Panc1 (cell line): Measurements from ENCODE around the gene PLCXD1. TPM values are rescaled to one million over a fixed set of nuclear protein-coding genes. Genes with fewer than 3 reads are reported as not detected.

Experiments used
- ATAC-seq: fragments of 200-7000 bp; cut with Tn5 transposase; 2 replicates; pipeline ENCODE4 v1.9.1; 2020; ENCODE audit warnings: mild to moderate bottlenecking, moderate library complexity
- BruUV-seq: library from RNA; stranded (reverse); fragments of 400-500 nt; replicated peaks from 2 replicates; lab custom pipeline; 2021; lab: Mats Ljungman, UMichigan
- CTCF ChIA-PET: fragments of 300-600 bp; sonication (Branson Sonifier 250); formaldehyde crosslinking; loops from one replicate; lab custom pipeline; 2022; ENCODE audit warnings: antibody characterized with exemption; lab: Charles Lee
- POLR2A ChIA-PET: fragments of 300-600 bp; sonication (Branson Sonifier 250); formaldehyde crosslinking; loops from one replicate; lab custom pipeline; 2022; ENCODE audit warnings: antibody characterized with exemption; lab: Charles Lee
- DNase-seq: peaks from one replicate; pipeline ENCODE4 v3.0.0-alpha.2; 2010; ENCODE audit warnings: low read depth, low spot score
- H3K27ac ChIP-seq: 2 replicates; pipeline ENCODE4 v1.5.1; 2011; ENCODE audit warnings: mild to moderate bottlenecking, low read length, inconsistent platforms
- H3K27me3 ChIP-seq: fragments of 200-500 bp; sonication (Bioruptor generic); 2 replicates; pipeline ENCODE4 v1.6.0; 2014; ENCODE audit warnings: low read length, inconsistent platforms; ENCODE audit not compliant: control insufficient read depth, insufficient read depth
- H3K36me3 ChIP-seq: fragments of 200-500 bp; sonication (Bioruptor generic); 2 replicates; pipeline ENCODE4 v1.5.1; 2014; ENCODE audit warnings: inconsistent platforms, mild to moderate bottlenecking, low read length, moderate library complexity; ENCODE audit not compliant: control insufficient read depth, insufficient read depth
- H3K4me1 ChIP-seq: 2 replicates; pipeline ENCODE4 v1.5.1; 2011; ENCODE audit warnings: inconsistent platforms, mild to moderate bottlenecking, low read length, moderate library complexity; ENCODE audit not compliant: control insufficient read depth, insufficient read depth
- H3K4me3 ChIP-seq, 2 experiments: 2 replicates each; pipeline ENCODE4 v1.5.1; 2011 to 2012; ENCODE audit warnings: low read depth in 2 of 2, low read length in 2 of 2, mild to moderate bottlenecking in 2 of 2, inconsistent platforms in 1 of 2, moderate library complexity in 1 of 2
- H3K9me3 ChIP-seq: fragments of 200-500 bp; sonication (Bioruptor generic); 2 replicates; pipeline ENCODE4 v1.5.1; 2014; ENCODE audit warnings: low read depth, mild to moderate bottlenecking, inconsistent platforms, low read length, moderate library complexity; ENCODE audit not compliant: control insufficient read depth, insufficient read depth
- CTCF ChIP-seq: fragments of 450-650 bp; IDR thresholded peaks from 2 replicates; pipeline ENCODE4 v1.5.1; 2017; ENCODE audit warnings: mild to moderate bottlenecking
- POLR2AphosphoS5 ChIP-seq: IDR thresholded peaks from 2 replicates; pipeline ENCODE4 v1.6.1; 2012; ENCODE audit warnings: mild to moderate bottlenecking, low read depth, low read length, moderate library complexity
- REST ChIP-seq, 2 experiments: IDR thresholded peaks; 2 replicates each; pipeline ENCODE4 v1.6.1; 2011 to 2012; ENCODE audit warnings: low read depth in 2 of 2, control low read depth in 1 of 2, low read length in 1 of 2, mild to moderate bottlenecking in 1 of 2, moderate library complexity in 1 of 2; ENCODE audit not compliant: insufficient read depth in 1 of 2
- SIN3A ChIP-seq: IDR thresholded peaks from 2 replicates; pipeline ENCODE4 v1.6.1; 2012; ENCODE audit warnings: low read depth, mild to moderate bottlenecking, low read length, moderate library complexity, borderline replicate concordance; ENCODE audit not compliant: insufficient read depth
- TCF7L2 ChIP-seq: IDR thresholded peaks from 2 replicates; pipeline ENCODE4 v1.6.1; 2011; ENCODE audit warnings: mild to moderate bottlenecking, low read depth, low read length, inconsistent platforms
- in situ Hi-C: cut with HindIII; loops from 2 replicates; pipeline ENCODE4 v1.10.0; 2016; ENCODE audit warnings: low sequenced_read_pairs, low pct_unique_long_range_greater_than_20kb
- intact Hi-C: fragments of 100-400 bp; cut with micrococcal nuclease; formaldehyde crosslinking; loops from one replicate; pipeline ENCODE4 v1.10.0; 2022; ENCODE audit not compliant: unreplicated experiment
- total RNA-seq: library from RNA; stranded (reverse); gene quantifications from one replicate; pipeline ENCODE4 v1.2.1, GENCODE V29; 2021; ENCODE audit not compliant: unreplicated experiment

Gene PLCXD1
- total RNA-seq, 1 experiment from 2014 or later: 54.9 TPM

- no TSS peak for BruUV-seq
These were observed 26.3 kb downstream of the PLCXD1 start for GRCh38 chrX:307261-308111.

More at GRCh38 chrX:307261-308111, 26.3 kb downstream of the PLCXD1 start:
- CTCF ChIA-PET: no interaction called here
- no peak for ATAC-seq
- POLR2A ChIA-PET: no interaction called here
- no peaks in the 10 kb centered on the region for H3K4me1 ChIP-seq
- H3K27ac ChIP-seq: no peak overlapping the region
- intact Hi-C loops (no loop called here), in situ Hi-C loops (no loop called here)
- no peak overlapping the region for H3K4me3 ChIP-seq
- no peak for DNase-seq
- H3K36me3 ChIP-seq: peaks cover 4% of the 10 kb centered on the region; the same call in 1 of the 2 replicates
- no peaks in the 10 kb centered on the region for H3K9me3 ChIP-seq
- H3K27me3 ChIP-seq: no peaks in the 10 kb centered on the region
- TF ChIP-seq CTCF: no peak
- TF ChIP-seq SIN3A: no peak
- TF ChIP-seq POLR2AphosphoS5: no peak
- TF ChIP-seq TCF7L2: no peak
- TF ChIP-seq REST (IDR thresholded peaks at IDR 0.05; ENCODE audit: insufficient read depth in 1 of 2, low read depth in 2 of 2, low read length in 1 of 2): no peak
